ENCODE data around the gene PNPLA7.

GRCh38 chr9:137530331-137530730 lies 19.9 kb downstream of the PNPLA7 start:
- TF ChIP-seq CTCF (IDR thresholded peaks at IDR 0.05) (no peak), EZH2 (IDR thresholded peaks at IDR 0.05; ENCODE audit: borderline replicate concordance, insufficient read depth, low read depth, low read length, poor library complexity, severe bottlenecking) (no peak)

All from B cell (primary cell).